Fibroblast of villous mesenchyme (primary cell): Measurements from ENCODE around the gene OPRD1. TPM values are rescaled to one million over a fixed set of nuclear protein-coding genes. Genes with fewer than 3 reads are reported as not detected.

Source experiments
- DNase-seq: peaks from one replicate; pipeline ENCODE4 v3.0.0-alpha.2; 2010; ENCODE audit warnings: low read depth
- H3K4me3 ChIP-seq: 2 replicates; pipeline ENCODE4 v1.5.1; 2011; ENCODE audit warnings: low read depth, mild to moderate bottlenecking, low read length
- CTCF ChIP-seq: IDR thresholded peaks from 2 replicates; pipeline ENCODE4 v1.5.1; 2012; ENCODE audit warnings: low read depth, mild to moderate bottlenecking, low read length; ENCODE audit not compliant: insufficient read depth
- small RNA-seq: library from RNA; depleted of rRNA; stranded (forward); fragments of <200 nt; gene quantifications from one replicate; pipeline ENCODE3, GENCODE V24; 2012
- total RNA-seq: library from RNA; depleted of rRNA; stranded (reverse); fragments of >200 nt; gene quantifications from 2 replicates; pipeline ENCODE4 v1.2.3, GENCODE V29; 2012

The OPRD1 gene
- total RNA-seq, 1 donor: under 0.01 TPM

- H3K4me3 ChIP-seq: no peak overlapping the region
- DNase-seq: no peak
- no peak for TF ChIP-seq CTCF
Measured at GRCh38 chr1:28910379-28911115, 98.6 kb downstream of the OPRD1 start.

- H3K4me3 ChIP-seq: peak overlapping the region; percentile 52
- TF ChIP-seq CTCF: no peak
- DNase-seq: no peak
Measured at GRCh38 chr1:28913786-28914227, 101.8 kb downstream of the OPRD1 start.

- DNase-seq: peak; percentile 86
- H3K4me3 ChIP-seq: peak within 1 kb of the TSS; percentile 52
- no peak for TF ChIP-seq CTCF
Measured at GRCh38 chr1:28914228-28915030, 102.5 kb downstream of the OPRD1 start, which contains the start of gene EPB41. Gene EPB41 (plus strand): TSS chr1:28914569. CDS start chr1:28987438, 72,869 bp downstream.

- H3K4me3 ChIP-seq: peak overlapping the region; percentile 52
- TF ChIP-seq CTCF: no peak
- no peak for DNase-seq
Measured at GRCh38 chr1:28915031-28915895, 103.3 kb downstream of the OPRD1 start.

- TF ChIP-seq CTCF: no peak
- H3K4me3 ChIP-seq: no peak overlapping the region
- DNase-seq: no peak
Measured at GRCh38 chr1:28917757-28918118, 105.8 kb downstream of the OPRD1 start.

Small RNA genes lying within 50 kb of the gene (small RNA-seq; reads per million reads assigned to genes)
- gene RF00019: not detected

Other genes with a start within 250 kb of the OPRD1 start
- 3.9 and 5.2 TPM in 2 replicates for gene RAB42, start 219.9 kb upstream of the OPRD1 start, total RNA-seq
- gene TAF12, start 169.1 kb upstream of the OPRD1 start, total RNA-seq: 27.1 and 38.9 TPM in 2 replicates
- gene RNU11, start 163.6 kb upstream of the OPRD1 start, total RNA-seq: not detected in 2 replicates
- gene GMEB1, start 143.4 kb upstream of the OPRD1 start, total RNA-seq: 6.4 and 9.1 TPM in 2 replicates
- gene YTHDF2, start 75.2 kb upstream of the OPRD1 start, total RNA-seq: 55.4 and 82.9 TPM in 2 replicates
- gene EPB41, start 102.4 kb downstream of the OPRD1 start, total RNA-seq: 5.5 and 9.5 TPM in 2 replicates